GM21447 (cell line): Measurements from ENCODE around the gene GLOD4.
"Not testable (repeated sequence)": the region's sequence is repeated elsewhere in the genome, so short reads cannot be mapped to it uniquely, and the experiment has no call there.

Source experiments
- ATAC-seq: cut with Tn5 transposase; IDR thresholded peaks from one replicate; pipeline ENCODE4 v1.9.1; 2021; ENCODE audit not compliant: unreplicated experiment

GLOD4 gene

DNA sequence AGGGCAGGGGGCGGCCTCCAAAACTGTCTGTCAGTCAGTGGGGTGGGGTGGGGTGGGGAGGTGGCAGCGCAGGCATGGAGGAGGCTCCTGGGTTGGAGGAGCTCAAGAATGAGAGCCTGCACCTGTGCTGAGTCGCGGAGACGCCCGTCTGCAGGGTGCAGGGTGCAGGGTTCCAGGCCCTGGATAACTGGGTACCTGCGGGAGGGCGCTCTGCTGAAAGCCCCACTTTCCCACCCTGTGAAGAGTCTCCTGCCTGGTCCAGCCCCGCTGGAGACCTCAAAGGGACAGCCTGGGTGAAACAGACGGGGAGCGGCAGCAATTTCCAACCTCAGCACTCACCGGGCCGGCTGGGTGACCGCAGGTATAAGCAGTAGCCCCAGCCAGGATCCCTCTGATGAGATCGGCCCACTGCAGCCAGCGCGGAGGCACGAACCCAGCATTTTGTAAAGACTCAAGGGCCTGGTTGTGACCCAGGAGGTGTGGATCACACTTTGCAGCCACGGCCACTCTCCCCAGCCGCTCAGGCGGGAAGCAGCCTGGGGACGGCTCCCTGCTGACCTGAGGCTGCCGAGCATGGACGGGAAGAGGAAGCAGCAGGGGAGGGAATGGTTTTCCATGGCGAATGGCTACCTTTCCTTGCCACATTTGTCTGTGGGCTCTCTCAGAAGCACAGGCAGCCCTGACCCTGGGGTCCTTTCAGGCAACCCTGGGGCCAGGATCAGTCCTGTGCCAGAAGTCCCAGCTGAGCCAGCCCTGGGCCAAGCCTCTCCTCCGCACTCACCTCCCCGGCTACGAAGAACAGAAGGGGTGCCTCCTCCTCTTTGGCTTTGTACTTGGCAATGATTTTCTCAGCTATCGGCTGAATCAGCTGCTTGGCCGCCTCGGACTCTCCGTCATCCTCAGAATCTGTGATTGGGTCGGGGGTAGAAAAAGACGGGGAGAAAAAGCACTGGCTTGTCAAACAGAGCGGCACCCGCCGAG lies 21.1 kb upstream of the GLOD4 start:
- ATAC-seq: no peak

GRCh38 chr17:802481-802880 lies 20.4 kb upstream of the GLOD4 start:
- no peak for ATAC-seq

GRCh38 chr17:801660-802059 lies 19.6 kb upstream of the GLOD4 start:
- no peak for ATAC-seq

DNA sequence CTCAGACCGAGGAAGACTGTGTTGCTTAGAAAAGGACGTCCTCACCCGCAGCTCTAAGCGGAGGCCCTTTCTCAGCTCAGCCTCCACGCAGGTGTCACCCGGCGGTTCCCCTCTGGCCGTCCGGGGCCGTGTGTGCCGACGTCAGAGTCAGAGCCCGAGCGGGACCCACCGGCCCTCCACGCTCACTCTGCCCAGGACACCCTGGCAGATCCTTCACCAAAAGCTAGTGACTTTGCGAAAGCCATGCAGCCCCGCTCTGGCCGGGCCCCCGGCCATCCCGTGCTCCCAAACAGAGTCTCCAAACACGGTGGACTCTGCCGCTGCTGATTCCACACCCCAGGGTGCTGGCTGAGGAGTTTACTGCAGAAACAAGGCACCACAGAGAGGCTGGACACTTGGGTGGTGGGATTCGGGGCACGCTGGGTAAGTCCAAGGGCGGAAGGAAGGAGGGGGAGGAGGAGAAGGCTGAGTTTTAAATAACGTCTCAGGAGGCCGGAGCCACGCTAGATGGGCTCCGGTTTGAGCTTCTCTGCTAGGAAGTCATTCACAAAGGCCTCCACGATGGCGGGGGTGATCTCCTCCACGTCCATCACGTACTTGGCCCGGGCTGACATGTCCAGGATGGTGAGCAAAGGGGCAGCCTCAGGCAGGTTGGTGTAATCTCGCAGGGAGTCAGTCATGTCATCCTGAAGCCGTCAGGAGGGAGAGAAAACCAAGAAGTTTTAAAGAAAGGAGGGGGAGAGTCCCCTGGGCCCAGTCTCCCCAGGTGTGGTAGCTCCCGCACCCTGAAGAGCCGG lies 18.6 kb upstream of the GLOD4 start:
- ATAC-seq: no peak

GRCh38 chr17:799261-799660 lies 17.2 kb upstream of the GLOD4 start:
- ATAC-seq: no peak

- no peak for ATAC-seq
Measured at GRCh38 chr17:798246-798645, 16.2 kb upstream of the GLOD4 start.

- ATAC-seq: no peak
Measured at GRCh38 chr17:797236-797840, 15.3 kb upstream of the GLOD4 start.

DNA sequence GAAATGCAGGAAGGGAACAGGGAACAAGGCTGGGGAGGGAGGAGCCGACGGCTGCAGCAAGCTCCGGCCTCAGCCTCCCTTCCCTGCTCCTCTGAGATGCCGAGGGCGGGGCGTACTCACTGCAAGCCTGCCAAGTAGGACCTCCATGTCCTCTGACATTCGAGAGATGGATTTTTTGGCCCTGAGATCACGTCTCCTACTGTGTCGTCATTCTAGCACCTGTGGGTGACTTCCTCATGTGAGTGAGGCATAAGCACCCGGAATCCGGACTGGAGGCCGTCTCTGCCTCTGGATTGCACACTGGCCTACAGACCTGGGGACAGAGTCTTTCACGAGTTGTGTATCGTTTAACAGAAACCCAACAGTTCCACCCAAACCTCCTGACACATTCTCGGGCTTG lies 14.5 kb upstream of the GLOD4 start:
- ATAC-seq: no peak

DNA sequence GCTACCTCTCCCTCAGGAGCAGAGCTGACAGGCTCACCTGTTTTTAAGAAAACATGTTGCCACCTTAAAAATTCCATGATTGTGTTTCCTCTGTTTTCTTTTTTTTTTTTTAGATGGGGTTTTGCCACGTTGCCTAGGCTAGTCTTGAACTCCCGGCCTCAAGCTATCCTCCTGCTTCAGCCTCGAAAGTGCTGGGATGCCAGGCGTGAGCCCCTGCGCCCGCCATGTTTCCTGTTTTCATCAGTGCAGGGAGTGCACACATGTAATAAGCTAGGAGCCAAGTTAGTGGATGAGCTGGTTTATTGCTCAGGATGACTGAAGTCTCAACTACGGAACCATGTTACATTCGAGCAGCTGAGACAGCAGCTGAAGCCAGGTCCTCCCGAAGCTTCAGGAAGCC lies 13.6 kb upstream of the GLOD4 start:
- no peak for ATAC-seq

- no peak for ATAC-seq
Measured at GRCh38 chr17:795276-795675, 13.2 kb upstream of the GLOD4 start.

- ATAC-seq: no peak
Measured at GRCh38 chr17:794876-795275, 12.8 kb upstream of the GLOD4 start.

- ATAC-seq: no peak
Measured at GRCh38 chr17:792277-792676, 10.2 kb upstream of the GLOD4 start.

- no peak for ATAC-seq
Measured at GRCh38 chr17:791829-792228, 9.7 kb upstream of the GLOD4 start.

GRCh38 chr17:790874-791247 lies 8.8 kb upstream of the GLOD4 start:
- ATAC-seq: not testable (repeated sequence)

- not testable (repeated sequence) for ATAC-seq
Measured at GRCh38 chr17:789931-790873, 8.1 kb upstream of the GLOD4 start.

- ATAC-seq: no peak
Measured at GRCh38 chr17:789160-789840, 7.2 kb upstream of the GLOD4 start.

GRCh38 chr17:788551-788950 lies 6.5 kb upstream of the GLOD4 start:
- no peak for ATAC-seq

- no peak for ATAC-seq
Measured at GRCh38 chr17:787641-788221, 5.7 kb upstream of the GLOD4 start.

GRCh38 chr17:785901-786300 lies 3.8 kb upstream of the GLOD4 start:
- ATAC-seq: not testable (repeated sequence)

DNA sequence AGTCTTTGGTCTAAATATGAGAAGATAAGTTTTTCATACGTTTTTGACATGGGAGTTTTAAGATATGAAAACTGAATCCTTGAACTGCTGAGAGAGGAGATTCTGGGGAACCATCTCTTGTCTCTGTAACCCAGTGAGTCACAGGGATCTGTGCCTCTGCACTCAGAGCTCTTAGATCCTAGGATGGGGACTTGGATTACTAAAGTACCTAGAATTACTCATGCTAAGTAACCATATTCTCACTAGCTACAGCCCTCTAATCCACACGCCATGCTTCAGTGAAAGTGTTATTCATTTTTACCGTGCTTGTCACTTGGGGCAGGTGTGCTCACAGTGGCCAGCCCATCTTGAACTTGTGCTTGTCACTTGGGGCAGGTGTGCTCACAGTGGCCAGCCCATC lies 2.1 kb upstream of the GLOD4 start:
- ATAC-seq: no peak
